ENCODE results near the gene ACTN4. TPM values are rescaled to one million over a fixed set of nuclear protein-coding genes. Genes with fewer than 3 reads are reported as not detected.

ACTN4 gene
- total and polyA plus RNA-seq, 10 of the 15 experiments (the other 5 are each of a cell fraction or from before 2014, with no cell fraction given): 2.4 to 293 (median 72.5) TPM

DNA sequence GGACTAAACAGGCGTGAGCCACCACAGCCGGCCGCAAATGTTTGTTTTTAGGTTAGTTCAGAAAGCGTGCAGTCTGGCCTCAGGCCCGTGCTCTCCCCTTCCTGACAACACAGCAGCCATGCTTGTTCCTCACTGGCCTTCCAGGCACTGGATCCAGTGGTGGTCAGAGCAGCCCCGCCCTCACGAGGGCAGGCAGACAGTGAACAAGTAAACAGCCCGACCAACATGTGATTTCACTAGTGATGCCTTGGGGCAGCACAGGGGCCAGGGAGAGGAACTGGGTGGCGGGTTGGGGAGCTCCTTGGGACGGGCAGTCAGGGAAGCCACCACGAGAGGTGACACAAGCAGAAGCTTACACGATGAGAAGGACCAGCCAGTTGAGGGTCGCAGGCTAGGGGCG lies 56.1 kb downstream of the ACTN4 start:
- Histone ChIP-seq H3K4me3 (no peak overlapping the region), H3K9ac (ENCODE audit: control insufficient read depth, insufficient read depth, low read length) (no peak overlapping the region), H3K36me3 (ENCODE audit: control insufficient read depth in 2 of 2, insufficient read depth in 2 of 2, low read length in 1 of 2) (peaks cover 39 to 57% of the 10 kb centered on the region in 2 experiments; a peak in 3 of 4 replicates), H3K27me3 (replicated peaks in 1 of 2; ENCODE audit: control insufficient read depth in 2 of 2, insufficient read depth in 2 of 2, low read length in 1 of 2) (no peaks in the 10 kb centered on the region), H3K9me3 (replicated peaks; ENCODE audit: control insufficient read depth, insufficient read depth, low read length) (no peaks in the 10 kb centered on the region), H3K4me1 (ENCODE audit: control insufficient read depth, insufficient read depth, low read length) (peaks cover 6% of the 10 kb centered on the region), H3K27ac (ENCODE audit: control insufficient read depth, insufficient read depth) (no peak overlapping the region), H4K20me1 (ENCODE audit: control insufficient read depth, insufficient read depth) (no peaks in the 10 kb centered on the region), H2AFZ (ENCODE audit: control insufficient read depth, low read depth, low read length) (no peak overlapping the region), H3K79me2 (ENCODE audit: control insufficient read depth, insufficient read depth, low read length) (peaks cover 4% of the 10 kb centered on the region; the same call in 1 of the 2 replicates), H3K4me2 (ENCODE audit: control insufficient read depth, insufficient read depth) (no peak overlapping the region)
- BruUV-seq (replicated peaks): no TSS peak
- ATAC-seq (no peak), FAIRE-seq (no peak), DNase-seq (ENCODE audit: low read depth, low spot score) (no peak)
- RAD21 ChIA-PET (ENCODE audit: unreplicated experiment): no interaction called here
- intact Hi-C loops (cut with micrococcal nuclease; ENCODE audit: unreplicated experiment) (no loop called here), in situ Hi-C loops (cut with MboI) (no loop called here)
- CTCF ChIA-PET: no interaction called here
- SMC1A ChIA-PET (ENCODE audit: uncharacterized antibody, unreplicated experiment): no interaction called here
- POLR2A ChIA-PET: interaction anchor here (0.7 kb wide), 1 partner anchor 559 kb away, joined by 3 read pairs; no protein-coding TSS in a partner anchor
- TF ChIP-seq MEF2B (IDR thresholded peaks at IDR 0.05; ENCODE audit: partially characterized antibody, poor library complexity, severe bottlenecking): no peak
- TF ChIP-seq JUND (IDR thresholded peaks at IDR 0.05; ENCODE audit: low read depth, low read length): no peak
- WGBS (ENCODE audit: insufficient coverage, insufficient replicate concordance, low lambda C conversion rate, missing lambda C conversion rate): 95% methylated on average over 14 of the region's 14 CpGs

DNA sequence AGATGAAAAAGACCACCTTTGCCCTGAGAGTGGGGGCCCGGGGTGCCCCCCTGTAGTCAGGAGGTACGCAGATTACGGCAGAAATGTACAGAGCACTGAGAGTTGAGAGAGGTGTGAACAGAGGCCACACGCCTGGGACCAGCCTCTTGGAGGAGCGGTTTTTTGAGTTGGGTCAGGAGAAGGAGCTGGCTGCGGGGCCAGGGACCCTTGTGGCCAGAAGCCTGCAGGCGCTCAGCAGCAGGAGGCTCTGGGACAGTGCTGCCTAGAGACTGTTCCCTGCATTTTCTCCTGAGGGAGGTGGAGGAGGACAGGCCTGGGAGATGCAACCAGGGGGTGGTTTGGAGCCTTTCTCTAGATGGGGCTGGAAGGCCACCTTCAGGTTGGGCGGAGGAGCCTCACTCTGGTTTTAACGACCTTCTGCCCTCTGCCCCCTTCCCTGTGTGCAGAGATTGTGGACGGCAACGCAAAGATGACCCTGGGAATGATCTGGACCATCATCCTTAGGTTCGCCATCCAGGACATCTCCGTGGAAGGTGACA lies 57.1 kb downstream of the ACTN4 start:
- Histone ChIP-seq H3K4me1 (ENCODE audit: control insufficient read depth, insufficient read depth, low read length) (no peaks in the 10 kb centered on the region), H3K4me3 (no peak overlapping the region), H3K27me3 (replicated peaks in 1 of 2; ENCODE audit: control insufficient read depth in 2 of 2, insufficient read depth in 2 of 2, low read length in 1 of 2) (no peaks in the 10 kb centered on the region), H4K20me1 (ENCODE audit: control insufficient read depth, insufficient read depth) (no peaks in the 10 kb centered on the region), H3K4me2 (ENCODE audit: control insufficient read depth, insufficient read depth) (no peak overlapping the region), H2AFZ (ENCODE audit: control insufficient read depth, low read depth, low read length) (no peak overlapping the region), H3K36me3 (ENCODE audit: control insufficient read depth in 2 of 2, insufficient read depth in 2 of 2, low read length in 1 of 2) (peaks cover 39 to 59% of the 10 kb centered on the region in 2 experiments; a peak in 3 of 4 replicates), H3K9me3 (replicated peaks; ENCODE audit: control insufficient read depth, insufficient read depth, low read length) (no peaks in the 10 kb centered on the region), H3K9ac (ENCODE audit: control insufficient read depth, insufficient read depth, low read length) (no peak overlapping the region), H3K79me2 (ENCODE audit: control insufficient read depth, insufficient read depth, low read length) (no peaks in the 10 kb centered on the region; the same call in 1 of the 2 replicates), H3K27ac (ENCODE audit: control insufficient read depth, insufficient read depth) (no peak overlapping the region)
- in situ Hi-C loops (cut with MboI): no loop called here
- ChIA-PET CTCF (no interaction called here), RAD21 (ENCODE audit: unreplicated experiment) (no interaction called here), POLR2A (no interaction called here), SMC1A (ENCODE audit: uncharacterized antibody, unreplicated experiment) (no interaction called here)
- FAIRE-seq (no peak), ATAC-seq (no peak), DNase-seq (ENCODE audit: low read depth, low spot score) (no peak)
- no TSS peak for BruUV-seq (replicated peaks)
- intact Hi-C loops (cut with micrococcal nuclease; ENCODE audit: unreplicated experiment): no loop called here
- 91% methylated on average over 12 of the region's 13 CpGs for WGBS (ENCODE audit: insufficient coverage, insufficient replicate concordance, low lambda C conversion rate, missing lambda C conversion rate)
- TF ChIP-seq, protein P1, sequence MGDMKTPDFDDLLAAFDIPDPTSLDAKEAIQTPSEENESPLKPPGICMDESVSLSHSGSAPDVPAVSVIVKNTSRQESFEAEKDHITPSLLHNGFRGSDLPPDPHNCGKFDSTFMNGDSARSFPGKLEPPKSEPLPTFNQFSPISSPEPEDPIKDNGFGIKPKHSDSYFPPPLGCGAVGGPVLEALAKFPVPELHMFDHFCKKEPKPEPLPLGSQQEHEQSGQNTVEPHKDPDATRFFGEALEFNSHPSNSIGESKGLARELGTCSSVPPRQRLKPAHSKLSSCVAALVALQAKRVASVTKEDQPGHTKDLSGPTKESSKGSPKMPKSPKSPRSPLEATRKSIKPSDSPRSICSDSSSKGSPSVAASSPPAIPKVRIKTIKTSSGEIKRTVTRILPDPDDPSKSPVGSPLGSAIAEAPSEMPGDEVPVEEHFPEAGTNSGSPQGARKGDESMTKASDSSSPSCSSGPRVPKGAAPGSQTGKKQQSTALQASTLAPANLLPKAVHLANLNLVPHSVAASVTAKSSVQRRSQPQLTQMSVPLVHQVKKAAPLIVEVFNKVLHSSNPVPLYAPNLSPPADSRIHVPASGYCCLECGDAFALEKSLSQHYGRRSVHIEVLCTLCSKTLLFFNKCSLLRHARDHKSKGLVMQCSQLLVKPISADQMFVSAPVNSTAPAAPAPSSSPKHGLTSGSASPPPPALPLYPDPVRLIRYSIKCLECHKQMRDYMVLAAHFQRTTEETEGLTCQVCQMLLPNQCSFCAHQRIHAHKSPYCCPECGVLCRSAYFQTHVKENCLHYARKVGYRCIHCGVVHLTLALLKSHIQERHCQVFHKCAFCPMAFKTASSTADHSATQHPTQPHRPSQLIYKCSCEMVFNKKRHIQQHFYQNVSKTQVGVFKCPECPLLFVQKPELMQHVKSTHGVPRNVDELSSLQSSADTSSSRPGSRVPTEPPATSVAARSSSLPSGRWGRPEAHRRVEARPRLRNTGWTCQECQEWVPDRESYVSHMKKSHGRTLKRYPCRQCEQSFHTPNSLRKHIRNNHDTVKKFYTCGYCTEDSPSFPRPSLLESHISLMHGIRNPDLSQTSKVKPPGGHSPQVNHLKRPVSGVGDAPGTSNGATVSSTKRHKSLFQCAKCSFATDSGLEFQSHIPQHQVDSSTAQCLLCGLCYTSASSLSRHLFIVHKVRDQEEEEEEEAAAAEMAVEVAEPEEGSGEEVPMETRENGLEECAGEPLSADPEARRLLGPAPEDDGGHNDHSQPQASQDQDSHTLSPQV (IDR thresholded peaks at IDR 0.05): no peak
- TF ChIP-seq RAD21 (IDR thresholded peaks at IDR 0.05; ENCODE audit: insufficient read depth, low read depth, low read length): 0 out of 2 replicates have a peak, but pooled peaks have one; percentile 6

Data from GM12878 (cell line).